ENCODE data around the gene MS4A8. TPM values are rescaled to one million over a fixed set of nuclear protein-coding genes. Genes with fewer than 3 reads are reported as not detected.

The MS4A8 gene
- total and polyA plus RNA-seq, 2 of the 13 experiments (the other 11 are each of a cell fraction or from before 2014, with no cell fraction given) = not detected

- CTCF ChIA-PET (ENCODE audit: low intra/inter-chr PET ratio, low total read pairs) = no interaction called here
- TF ChIP-seq MED1 (CRISPR knock-in tag; IDR thresholded peaks at IDR 0.05) (no peak), PCBP2 (optimal IDR thresholded peaks at IDR 0.05; ENCODE audit: low read depth, low read length, poor library complexity, severe bottlenecking) (no peak), FOXK2 (IDR thresholded peaks at IDR 0.05) (no peak), SNAPC5 (CRISPR knock-in tag; IDR thresholded peaks at IDR 0.05; ENCODE audit: borderline replicate concordance) (no peak), ZKSCAN1 (IDR thresholded peaks at IDR 0.05; ENCODE audit: low read length) (no peak), ZNF318 (CRISPR knock-in tag; IDR thresholded peaks at IDR 0.05) (no peak), MAF1 (CRISPR knock-in tag; IDR thresholded peaks at IDR 0.05; ENCODE audit: borderline replicate concordance) (no peak), ZMYM2 (CRISPR knock-in tag; IDR thresholded peaks at IDR 0.05) (no peak), FOXC1 (CRISPR knock-in tag; IDR thresholded peaks at IDR 0.05; ENCODE audit: borderline replicate concordance) (no peak), SETDB1 (CRISPR knock-in tag; IDR thresholded peaks at IDR 0.05; ENCODE audit: borderline replicate concordance) (no peak), HNRNPH1 (optimal IDR thresholded peaks at IDR 0.05; ENCODE audit: low read depth, low read length) (no peak), BCLAF1 (IDR thresholded peaks at IDR 0.05) (no peak)
Observed at GRCh38 chr11:60761436-60762190, 62.2 kb downstream of the MS4A8 start.

More at GRCh38 chr11:60761436-60762190, 62.2 kb downstream of the MS4A8 start:
- Histone ChIP-seq H3K79me2 (ENCODE audit: insufficient read depth, low read length) (no peaks in the 10 kb centered on the region), H3K36me3 (replicated peaks in 1 of 2; ENCODE audit: control insufficient read depth in 1 of 2, insufficient read depth in 2 of 2, low read length in 2 of 2) (no peaks in the 10 kb centered on the region), H3K9ac (ENCODE audit: insufficient read depth, low read depth, low read length) (no peak overlapping the region), H3K4me3 (replicated peaks in 1 of 3; ENCODE audit: insufficient read depth in 1 of 3, low read depth in 2 of 3, low read length in 3 of 3) (no peak overlapping the region), H3K4me1 (ENCODE audit: insufficient read depth, low read length) (no peaks in the 10 kb centered on the region), H3K9me3 (ENCODE audit: low read length) (no peaks in the 10 kb centered on the region), H4K20me1 (ENCODE audit: insufficient read depth, low read length) (no peaks in the 10 kb centered on the region), H3K27ac (ENCODE audit: extremely low read length, insufficient read depth, low read length) (no peak overlapping the region), H2AFZ (ENCODE audit: low read length) (no peak overlapping the region), H3K4me2 (ENCODE audit: low read depth, low read length) (no peak overlapping the region), H3K27me3 (ENCODE audit: control insufficient read depth in 1 of 2, insufficient read depth in 2 of 2, low read length in 2 of 2) (peaks cover 1 to 35% of the 10 kb centered on the region in 2 experiments; a peak in 3 of 5 replicates)
- DNase-seq (ENCODE audit: low spot score) = no peak
- in situ Hi-C loops (cut with HindIII; ENCODE audit: extremely low pct_ligation_motif_present, low pct_unique_long_range_greater_than_20kb) = no loop called here
- FAIRE-seq = no peak
- WGBS (ENCODE audit: low lambda C conversion rate) = 15% methylated on average over 4 of the region's 4 CpGs
- POLR2A ChIA-PET = no interaction called here
- intact Hi-C loops (cut with micrococcal nuclease; ENCODE audit: unreplicated experiment) = loop anchor here (5.0 kb wide), 1 partner anchor 399 kb away; no protein-coding TSS in a partner anchor
- ATAC-seq = no peak
- no TSS peak for BruUV-seq (replicated peaks)
